Fibroblast of lung (primary cell): ENCODE data around the gene TRMT2A. TPM values are rescaled to one million over a fixed set of nuclear protein-coding genes. Genes with fewer than 3 reads are reported as not detected.

Experiments
- DNase-seq, 2 donors: peaks; one replicate each; pipeline versions ENCODE4 v3.0.0 to v3.0.0-alpha.2; 2010; ENCODE audit warnings: low read depth in 2 of 2
- H2AFZ ChIP-seq: 2 replicates; pipeline ENCODE4 v1.5.1; 2012; ENCODE audit warnings: low read length, control low read depth, inconsistent platforms
- H3K27ac ChIP-seq: 2 replicates; pipeline ENCODE4 v1.5.1; 2011; ENCODE audit warnings: low read length, control low read depth; ENCODE audit not compliant: insufficient read depth
- H3K27me3 ChIP-seq: 2 replicates; pipeline ENCODE4 v1.5.1; 2011; ENCODE audit warnings: mild to moderate bottlenecking, low read length; ENCODE audit not compliant: control insufficient read depth, insufficient read depth
- H3K36me3 ChIP-seq: 2 replicates; pipeline ENCODE4 v1.5.1; 2011; ENCODE audit warnings: low read length; ENCODE audit not compliant: control insufficient read depth, insufficient read depth
- H3K4me1 ChIP-seq: 2 replicates; pipeline ENCODE4 v1.5.1; 2011; ENCODE audit warnings: low read length; ENCODE audit not compliant: control insufficient read depth, insufficient read depth; ENCODE audit errors: extremely low read depth
- H3K4me2 ChIP-seq: 2 replicates; pipeline ENCODE4 v1.5.1; 2011; ENCODE audit warnings: low read length, control low read depth; ENCODE audit not compliant: insufficient read depth; ENCODE audit errors: extremely low read depth
- H3K4me3 ChIP-seq, 4 experiments: fragments of 200-600 bp in 1 of 4; sonication (generic) in 1 of 4; replicated peaks in 1 of 4; 2 replicates each; pipeline ENCODE4 v1.5.1; 2011 to 2016; ENCODE audit warnings: low read length in 4 of 4, low read depth in 3 of 4, mild to moderate bottlenecking in 3 of 4, control low read depth in 2 of 4, inconsistent platforms in 1 of 4, mixed read lengths in 1 of 4; ENCODE audit not compliant: insufficient read depth in 1 of 4; ENCODE audit errors: control extremely low read depth in 1 of 4
- H3K79me2 ChIP-seq: 2 replicates; pipeline ENCODE4 v1.5.1; 2012; ENCODE audit warnings: mild to moderate bottlenecking, low read length, inconsistent platforms; ENCODE audit not compliant: control insufficient read depth, insufficient read depth
- H3K9ac ChIP-seq: 2 replicates; pipeline ENCODE4 v1.5.1; 2011; ENCODE audit warnings: mild to moderate bottlenecking, low read length, control low read depth; ENCODE audit not compliant: insufficient read depth
- H3K9me3 ChIP-seq: 2 replicates; pipeline ENCODE4 v1.5.1; 2012; ENCODE audit warnings: low read depth, low read length; ENCODE audit not compliant: control insufficient read depth, insufficient read depth
- H4K20me1 ChIP-seq: 2 replicates; pipeline ENCODE4 v1.5.1; 2011; ENCODE audit warnings: low read length; ENCODE audit not compliant: control insufficient read depth, insufficient read depth; ENCODE audit errors: extremely low read depth
- CTCF ChIP-seq, 2 donors: IDR thresholded peaks in 1 of 2; conservative IDR thresholded peaks in 1 of 2; 1 replicate in 1 of 2; 2 replicates in 1 of 2; pipeline ENCODE4 v1.5.1; 2011 to 2012; ENCODE audit warnings: low read length in 2 of 2, control low read depth in 1 of 2, inconsistent platforms in 1 of 2, low read depth in 1 of 2, mild to moderate bottlenecking in 1 of 2
- EZH2 ChIP-seq: IDR thresholded peaks from 2 replicates; pipeline ENCODE4 v1.5.1; 2012; ENCODE audit warnings: low read length, control low read depth, mild to moderate bottlenecking; ENCODE audit errors: missing control alignments
- polyA plus RNA-seq, 2 donors: library from polyadenylated mRNA; depleted of rRNA in 1 of 2; stranded (reverse) in 1 of 2; unstranded in 1 of 2; fragments of >200 nt; gene quantifications; 2 replicates each; pipeline ENCODE4 v1.2.1, GENCODE V29; 2011 to 2012; ENCODE audit warnings: missing spikeins in 1 of 2
- total RNA-seq: library from RNA; depleted of rRNA; stranded (reverse); fragments of >200 nt; gene quantifications from 2 replicates; pipeline ENCODE4 v1.2.1, GENCODE V29; 2014

Gene TRMT2A
- total and polyA plus RNA-seq, 2 donors (not counting 1 experiment from before 2014, with no cell fraction given) = 13.5 to 52.2 TPM

- Histone ChIP-seq H3K9ac (no peak overlapping the region), H3K79me2 (no peaks in the 10 kb centered on the region), H3K27me3 (no peaks in the 10 kb centered on the region), H3K4me2 (no peak overlapping the region), H3K27ac (no peak overlapping the region), H4K20me1 (no peaks in the 10 kb centered on the region), H2AFZ (no peak overlapping the region), H3K9me3 (no peaks in the 10 kb centered on the region), H3K4me3 (no peak overlapping the region), H3K36me3 (peaks cover 7% of the 10 kb centered on the region), H3K4me1 (no peaks in the 10 kb centered on the region)
- TF ChIP-seq CTCF (conservative IDR thresholded peaks at IDR 0.05 in 1 of 2, IDR thresholded peaks at IDR 0.05 in 1 of 2; ENCODE audit: low read depth in 1 of 2, low read length in 2 of 2) (no peak), EZH2 (no peak)
- DNase-seq = no peak
Measured at GRCh38 chr22:20148414-20148813, 31.4 kb upstream of the TRMT2A start.

- H3K27me3 ChIP-seq = no peaks in the 10 kb centered on the region
- H3K4me1 ChIP-seq = no peaks in the 10 kb centered on the region
Measured at GRCh38 chr22:20147237-20147988, 30.4 kb upstream of the TRMT2A start.

GRCh38 chr22:20146777-20147176, 29.8 kb upstream of the TRMT2A start:
- no peak overlapping the region for H3K27ac ChIP-seq
- H4K20me1 ChIP-seq = no peaks in the 10 kb centered on the region
- H3K4me1 ChIP-seq = no peaks in the 10 kb centered on the region
- no peak overlapping the region for H2AFZ ChIP-seq
- no peak overlapping the region for H3K4me2 ChIP-seq
- H3K9ac ChIP-seq = no peak overlapping the region
- no peaks in the 10 kb centered on the region for H3K9me3 ChIP-seq
- no peak overlapping the region for H3K4me3 ChIP-seq
- no peak for DNase-seq
- TF ChIP-seq EZH2 (no peak), CTCF (conservative IDR thresholded peaks at IDR 0.05 in 1 of 2, IDR thresholded peaks at IDR 0.05 in 1 of 2; ENCODE audit: low read depth in 1 of 2, low read length in 2 of 2) (no peak)
- H3K36me3 ChIP-seq = peaks cover 10% of the 10 kb centered on the region
- H3K79me2 ChIP-seq = no peaks in the 10 kb centered on the region
- H3K27me3 ChIP-seq = no peaks in the 10 kb centered on the region

More at GRCh38 chr22:20147237-20147988, 30.4 kb upstream of the TRMT2A start:
- H3K4me2 ChIP-seq = no peak overlapping the region
- TF ChIP-seq EZH2 (no peak), CTCF (conservative IDR thresholded peaks at IDR 0.05 in 1 of 2, IDR thresholded peaks at IDR 0.05 in 1 of 2; ENCODE audit: low read depth in 1 of 2, low read length in 2 of 2) (no peak)
- no peak overlapping the region for H3K27ac ChIP-seq
- H3K9me3 ChIP-seq = no peaks in the 10 kb centered on the region
- peaks cover 10% of the 10 kb centered on the region for H3K36me3 ChIP-seq
- no peak overlapping the region for H3K9ac ChIP-seq
- no peaks in the 10 kb centered on the region for H3K79me2 ChIP-seq
- no peak for DNase-seq
- H4K20me1 ChIP-seq = no peaks in the 10 kb centered on the region
- no peak overlapping the region for H3K4me3 ChIP-seq
- no peak overlapping the region for H2AFZ ChIP-seq
